GM12864 (cell line): ENCODE data around the gene TRMT11.

Experiments
- DNase-seq: peaks from one replicate; pipeline ENCODE4 v3.0.0-alpha.2; 2011; ENCODE audit warnings: low read depth
- H3K4me3 ChIP-seq: 2 replicates; pipeline ENCODE4 v1.5.1; 2011; ENCODE audit warnings: mild to moderate bottlenecking, low read depth, low read length, control low read depth
- CTCF ChIP-seq: IDR thresholded peaks from 2 replicates; pipeline ENCODE4 v1.5.1; 2011; ENCODE audit warnings: low read depth, mild to moderate bottlenecking, moderate library complexity, low read length, control low read depth, inconsistent platforms; ENCODE audit errors: missing control alignments

The TRMT11 gene

GRCh38 chr6:125951323-125951722, 35.0 kb upstream of the TRMT11 start:
- no peak for TF ChIP-seq CTCF
- DNase-seq: no peak
- H3K4me3 ChIP-seq: no peak overlapping the region

- TF ChIP-seq CTCF: peak; percentile 50
- no peak for DNase-seq
- H3K4me3 ChIP-seq: no peak overlapping the region
Observed at GRCh38 chr6:125952764-125953501, 33.4 kb upstream of the TRMT11 start.

GRCh38 chr6:125953502-125953875, 32.9 kb upstream of the TRMT11 start:
- no peak overlapping the region for H3K4me3 ChIP-seq
- no peak for DNase-seq

GRCh38 chr6:125954735-125955339, 31.5 kb upstream of the TRMT11 start:
- no peak for DNase-seq
- no peak for TF ChIP-seq CTCF
- H3K4me3 ChIP-seq: no peak overlapping the region

More at GRCh38 chr6:125953502-125953875, 32.9 kb upstream of the TRMT11 start:
- TF ChIP-seq CTCF: peak; percentile 25

GRCh38 chr6:125955973-125956372, 30.4 kb upstream of the TRMT11 start:
- H3K4me3 ChIP-seq: peak overlapping the region; percentile 76; the same call in 1 of the 2 replicates
- no peak for TF ChIP-seq CTCF
- DNase-seq: no peak

- peak; percentile 95 for DNase-seq
- TF ChIP-seq CTCF: peak; percentile 98
- H3K4me3 ChIP-seq: peak within 1 kb of the TSS; percentile 76
Observed at GRCh38 chr6:125956506-125957390, 29.6 kb upstream of the TRMT11 start, which contains the start of gene HINT3. TSS of gene HINT3 (plus strand) at chr6:125956770. CDS start at chr6:125956978, 208 bp downstream.
